HepG2 (cell line): Measurements from ENCODE around the gene CROCC. TPM values are rescaled to one million over a fixed set of nuclear protein-coding genes. Genes with fewer than 3 reads are reported as not detected.

Source experiments
- ATAC-seq: fragments of 200-7000 bp; cut with Tn5 transposase; 3 replicates; pipeline ENCODE4 v1.9.1; 2020; ENCODE audit warnings: mild to moderate bottlenecking, moderate library complexity
- BruUV-seq: library from RNA; stranded (reverse); fragments of 400-500 nt; replicated peaks from 2 replicates; lab custom pipeline; 2021; lab: Mats Ljungman, UMichigan
- CTCF ChIA-PET: fragments of 300-600 bp; formaldehyde crosslinking; extraction: SDS; loops from one replicate; lab custom pipeline; 2021; ENCODE audit warnings: low total read pairs, inconsistent platforms, low intra/inter-chr PET ratio; lab: Yijun Ruan, JAX
- POLR2A ChIA-PET: fragments of 350-600 bp; sonication (Branson Sonifier 250); formaldehyde crosslinking; loops from one replicate; lab custom pipeline; 2020; ENCODE audit warnings: antibody characterized with exemption, inconsistent platforms; lab: Yijun Ruan, JAX
- DNase-seq: peaks from one replicate; pipeline ENCODE4 v3.0.0-alpha.2; 2015; ENCODE audit warnings: low spot score
- FAIRE-seq: peaks from 3 replicates; lab custom pipeline; 2011; peaks lifted over from hg19 to GRCh38; lab: Jason Lieb, UNC
- H2AFZ ChIP-seq: one replicate; pipeline ENCODE4 v1.6.1; 2011; ENCODE audit warnings: low read length, inconsistent platforms
- H3K27ac ChIP-seq: fragments of 300-600 bp; 3 replicates; pipeline ENCODE4 v1.8.0; 2011; ENCODE audit warnings: mixed run types, mild to moderate bottlenecking, mixed read lengths, low read length, inconsistent platforms; ENCODE audit not compliant: insufficient read depth; ENCODE audit errors: extremely low read length
- H3K27me3 ChIP-seq, 2 experiments: fragments of 200-600 bp in 1 of 2; 2 replicates in 1 of 2; 3 replicates in 1 of 2; pipeline versions ENCODE4 v1.6.0 to v1.8.0; 2011; ENCODE audit warnings: low read length in 2 of 2, mild to moderate bottlenecking in 2 of 2, moderate library complexity in 2 of 2, inconsistent platforms in 1 of 2; ENCODE audit not compliant: insufficient read depth in 2 of 2, control insufficient read depth in 1 of 2
- H3K36me3 ChIP-seq, 2 experiments: fragments of 200-600 bp in 1 of 2; replicated peaks in 1 of 2; 2 replicates in 1 of 2; 3 replicates in 1 of 2; pipeline versions ENCODE4 v1.5.1 to v1.8.0; 2011; ENCODE audit warnings: low read length in 2 of 2, inconsistent platforms in 1 of 2; ENCODE audit not compliant: insufficient read depth in 2 of 2, control insufficient read depth in 1 of 2
- H3K4me1 ChIP-seq: 2 replicates; pipeline ENCODE4 v1.5.1; 2012; ENCODE audit warnings: low read length, inconsistent platforms; ENCODE audit not compliant: insufficient read depth
- H3K4me2 ChIP-seq: 2 replicates; pipeline ENCODE4 v1.6.0; 2011; ENCODE audit warnings: low read depth, low read length, inconsistent platforms
- H3K4me3 ChIP-seq, 3 experiments: fragments of 200-600 bp in 1 of 3; sonication (generic), shearing (Covaris generic) in 1 of 3; replicated peaks in 1 of 3; 2 replicates each; pipeline ENCODE4 v1.5.1; 2011 to 2016; ENCODE audit warnings: low read length in 3 of 3, inconsistent platforms in 2 of 3, low read depth in 2 of 3, mild to moderate bottlenecking in 2 of 3, control low read depth in 1 of 3, mixed read lengths in 1 of 3; ENCODE audit not compliant: insufficient read depth in 1 of 3
- H3K79me2 ChIP-seq: one replicate; pipeline ENCODE4 v1.6.1; 2011; ENCODE audit warnings: low read length, inconsistent platforms; ENCODE audit not compliant: insufficient read depth
- H3K9ac ChIP-seq: 2 replicates; pipeline ENCODE4 v1.6.0; 2011; ENCODE audit warnings: mild to moderate bottlenecking, low read depth, low read length, inconsistent platforms; ENCODE audit not compliant: insufficient read depth
- H3K9me3 ChIP-seq: 2 replicates; pipeline ENCODE4 v1.5.1; 2012; ENCODE audit warnings: mild to moderate bottlenecking, low read length
- H4K20me1 ChIP-seq: 2 replicates; pipeline ENCODE4 v1.6.0; 2011; ENCODE audit warnings: inconsistent platforms, mild to moderate bottlenecking, low read length, moderate library complexity; ENCODE audit not compliant: insufficient read depth
- FLYWCH1 ChIP-seq: sonication (generic); formaldehyde crosslinking; IDR thresholded peaks from 2 replicates; pipeline ENCODE4 v1.8.1; 2023; ENCODE audit warnings: mild to moderate bottlenecking, missing genetic modification reagents
- HMGXB4 ChIP-seq, 2 experiments: sonication (generic) in 1 of 2; formaldehyde crosslinking in 1 of 2; IDR thresholded peaks; 2 replicates each; pipeline versions ENCODE4 v1.4.0 to v1.6.1; 2018 to 2020; ENCODE audit warnings: missing genetic modification reagents in 2 of 2, borderline replicate concordance in 1 of 2, low read depth in 1 of 2, mild to moderate bottlenecking in 1 of 2, missing biosample characterization in 1 of 2
- MEIS2 ChIP-seq: sonication (generic); formaldehyde crosslinking; IDR thresholded peaks from 2 replicates; pipeline ENCODE4 v1.9.0; 2021; ENCODE audit warnings: mild to moderate bottlenecking, missing genetic modification reagents
- MIER2 ChIP-seq: IDR thresholded peaks from 2 replicates; pipeline ENCODE4 v1.6.1; 2016; ENCODE audit warnings: missing biosample characterization, missing genetic modification reagents
- NR1H2 ChIP-seq: sonication (generic); formaldehyde crosslinking; IDR thresholded peaks from 2 replicates; pipeline ENCODE4 v1.8.1; 2022; ENCODE audit warnings: low read depth, missing genetic modification reagents, borderline replicate concordance
- PBX3 ChIP-seq: sonication (generic); formaldehyde crosslinking; IDR thresholded peaks from 2 replicates; pipeline ENCODE4 v1.8.1; 2023; ENCODE audit warnings: missing genetic modification reagents, inconsistent platforms, borderline replicate concordance
- SMYD3 ChIP-seq: sonication (generic); formaldehyde crosslinking; IDR thresholded peaks from 2 replicates; pipeline ENCODE4 v1.8.1; 2023; ENCODE audit warnings: mild to moderate bottlenecking, missing genetic modification reagents
- TOPORS ChIP-seq: sonication (generic); formaldehyde crosslinking; IDR thresholded peaks from 2 replicates; pipeline ENCODE4 v1.8.0; 2023; ENCODE audit warnings: mild to moderate bottlenecking, missing genetic modification reagents
- ZKSCAN5 ChIP-seq: sonication (generic); formaldehyde crosslinking; IDR thresholded peaks from 2 replicates; pipeline ENCODE4 v1.5.1; 2020; ENCODE audit warnings: mild to moderate bottlenecking, missing genetic modification reagents
- ZMAT5 ChIP-seq: sonication (generic); formaldehyde crosslinking; IDR thresholded peaks from 2 replicates; pipeline ENCODE4 v1.5.0; 2020; ENCODE audit warnings: mild to moderate bottlenecking, low read depth, missing genetic modification reagents, borderline replicate concordance
- ZNF280B ChIP-seq: sonication (generic); formaldehyde crosslinking; IDR thresholded peaks from 2 replicates; pipeline ENCODE4 v1.5.0; 2020; ENCODE audit warnings: missing genetic modification reagents, mild to moderate bottlenecking, borderline replicate concordance
- ZNF792 ChIP-seq: IDR thresholded peaks from 2 replicates; pipeline ENCODE4 v1.6.1; 2016
- in situ Hi-C: cut with HindIII; loops from 2 replicates; pipeline ENCODE4 v1.10.0; 2017; ENCODE audit warnings: low pct_unique_long_range_greater_than_20kb; ENCODE audit not compliant: extremely low pct_ligation_motif_present
- intact Hi-C: fragments of 100-400 bp; cut with micrococcal nuclease; formaldehyde crosslinking; loops from one replicate; pipeline ENCODE4 v1.10.0; 2022; ENCODE audit not compliant: unreplicated experiment
- polyA plus RNA-seq, 8 experiments: library from polyadenylated mRNA; depleted of rRNA in 3 of 8; stranded (reverse) in 7 of 8; unstranded in 1 of 8; fragments of >200 nt; fragmentation: Illumina TruSeq in 4 of 8; extraction: Trizol in 4 of 8; gene quantifications; 2 replicates each; pipeline versions ENCODE4 v1.2.1 to v1.2.3, GENCODE V29; 2011 to 2016; ENCODE audit warnings: low read depth in 4 of 8, missing spikeins in 1 of 8, mixed read lengths in 1 of 8; ENCODE audit not compliant: insufficient read depth in 1 of 8
- total RNA-seq, 5 experiments: library from RNA; depleted of rRNA; stranded (reverse); fragments of >200 nt; fragmentation: Illumina TruSeq; extraction: Trizol; gene quantifications; 2 replicates each; pipeline ENCODE4 v1.2.3, GENCODE V29; 2016; ENCODE audit warnings: low read depth in 1 of 5

CROCC gene
- total and polyA plus RNA-seq, 2 of the 13 experiments (the other 11 are each of a cell fraction or from before 2014, with no cell fraction given) = 7.8 to 15.5 TPM

GRCh38 chr1:16903458-16903796 is 18.3 kb upstream of the CROCC start:
- TF ChIP-seq ZKSCAN5 (CRISPR knock-in tag) = no peak
- no peak for TF ChIP-seq MEIS2 (CRISPR knock-in tag)
- no peak for TF ChIP-seq SMYD3 (CRISPR knock-in tag)
- no peak for TF ChIP-seq MIER2 (CRISPR knock-in tag)
- no peak for TF ChIP-seq ZMAT5
- TF ChIP-seq ZNF280B (CRISPR knock-in tag) = no peak
- no peak for TF ChIP-seq ZNF792 (CRISPR knock-in tag)
- no peak for TF ChIP-seq HMGXB4 (CRISPR knock-in tag; IDR thresholded peaks at IDR 0.05; ENCODE audit: borderline replicate concordance in 1 of 2, low read depth in 1 of 2)
- no peak for TF ChIP-seq NR1H2 (CRISPR knock-in tag)
- TF ChIP-seq FLYWCH1 (CRISPR knock-in tag) = no peak
- TF ChIP-seq TOPORS = no peak
- TF ChIP-seq PBX3 = no peak
- TF ChIP-seq, all 625 proteins: peak for 0
- peak overlapping the region; percentile 100 for H3K9ac ChIP-seq
- ATAC-seq (no peak), FAIRE-seq (no peak), DNase-seq (no peak)
- H3K4me3 ChIP-seq = peak overlapping the region; percentile 51 to 83 (median 75); a peak in 5 of 6 replicates
- peak overlapping the region; percentile 97 for H3K4me2 ChIP-seq
- POLR2A ChIA-PET = interaction anchor here (0.9 to 2.7 kb wide), 5 partner anchors 7 to 295 kb away, joined by 3 to 42 read pairs (median 4); partner anchors contain the start of gene RNU1-2
- peak overlapping the region; percentile 100 for H3K27ac ChIP-seq
- no TSS peak for BruUV-seq
- intact Hi-C loops = no loop called here
- no peaks in the 10 kb centered on the region for H3K36me3 ChIP-seq
- in situ Hi-C loops = no loop called here
- peaks cover 7% of the 10 kb centered on the region; the same call in 1 of the 2 replicates for H3K9me3 ChIP-seq
- no peaks in the 10 kb centered on the region for H4K20me1 ChIP-seq
- H3K4me1 ChIP-seq = peaks cover 34% of the 10 kb centered on the region
- no peaks in the 10 kb centered on the region for H3K79me2 ChIP-seq
- CTCF ChIA-PET = no interaction called here
- peak overlapping the region; percentile 95 for H2AFZ ChIP-seq
- H3K27me3 ChIP-seq = no peaks in the 10 kb centered on the region
